Ovary (tissue), 9 donors: ENCODE results near the gene POLA1. TPM values are rescaled to one million over a fixed set of nuclear protein-coding genes. Genes with fewer than 3 reads are reported as not detected.

ENCODE experiments used
- DNase-seq, 5 donors: peaks; one replicate each; pipeline ENCODE4 v3.0.0-alpha.2; 2019 to 2020
- H3K27ac ChIP-seq, 2 donors: fragments of 200-600 bp; one replicate each; pipeline versions ENCODE4 v1.5.1 to v1.8.0; 2019 to 2022
- H3K27me3 ChIP-seq: fragments of 200-600 bp; one replicate; pipeline ENCODE4 v1.8.0; 2022
- H3K36me3 ChIP-seq: fragments of 200-600 bp; sonication (generic); one replicate; pipeline ENCODE4 v1.5.1; 2019
- H3K4me1 ChIP-seq: one replicate; pipeline ENCODE4 v1.8.1; 2013; ENCODE audit warnings: mild to moderate bottlenecking, moderate library complexity; ENCODE audit not compliant: insufficient read depth
- H3K4me3 ChIP-seq: fragments of 200-600 bp; sonication (generic); one replicate; pipeline ENCODE4 v1.5.1; 2017
- H3K9me3 ChIP-seq, 2 donors: fragments of 200-600 bp in 1 of 2; sonication (generic) in 1 of 2; one replicate each; pipeline versions ENCODE4 v1.5.1 to v1.8.1; 2013 to 2019; ENCODE audit warnings: mild to moderate bottlenecking in 1 of 2, moderate library complexity in 1 of 2
- EP300 ChIP-seq: sonication (generic); formaldehyde crosslinking; IDR thresholded peaks from one replicate; pipeline ENCODE4 v1.6.1; 2017; ENCODE audit warnings: antibody characterized with exemption
- POLR2A ChIP-seq: fragments of 450-650 bp; IDR thresholded peaks from one replicate; pipeline ENCODE4 v1.6.1; 2017; ENCODE audit warnings: antibody characterized with exemption, mild to moderate bottlenecking, moderate library complexity
- WGBS, 3 donors: extraction: QIAGEN DNeasy Blood & Tissue Kit in 1 of 3; methylation state at CpG; one replicate each; pipeline versions ENCODE4 v1.1.5 to v1.1.7; 2013 to 2017; 5-methylcytosine and 5-hydroxymethylcytosine counted together
- intact Hi-C, 4 donors: fragments of 100-400 bp; cut with DNase I; formaldehyde crosslinking; loops; one replicate each; pipeline versions ENCODE4 v1.11.0 to v1.15.1; 2022 to 2023
- polyA plus RNA-seq, 2 donors: library from polyadenylated mRNA; stranded (reverse); fragments of 200-250 nt in 1 of 2; fragments of 350-450 nt in 1 of 2; fragmentation: Illumina TruSeq in 1 of 2; extraction: RNeasy Lipid Tissue Mini Kit (QIAGEN cat#74804) in 1 of 2; gene quantifications; one replicate each; pipeline ENCODE4 v1.2.3, GENCODE V29; 2013 to 2014
- small RNA-seq: library from RNA; depleted of rRNA; stranded (forward); fragments of <200 nt; gene quantifications from one replicate; pipeline ENCODE3, GENCODE V24; 2016
- total RNA-seq, 7 donors: library from RNA; depleted of rRNA in 2 of 7; stranded (reverse); fragments of >200 nt in 2 of 7; fragmentation: NEBNext Ultra II Directional in 3 of 7; extraction: Animal tissue kit (Norgen Biotek cat#: 25700) in 3 of 7; gene quantifications; one replicate each; pipeline versions ENCODE4 v1.1.0 to v1.2.4, GENCODE V29; 2016 to 2023
- TF ChIP-seq, protein P1 (sequence below), 3 donors: fragments of 450-650 bp in 2 of 3; fragments of 200-600 bp in 1 of 3; IDR thresholded peaks; one replicate each; pipeline versions ENCODE4 v1.5.1 to v1.8.0; 2016 to 2022; ENCODE audit warnings: antibody characterized with exemption in 3 of 3, mild to moderate bottlenecking in 1 of 3
- donor health status: DM: no; HTN: no; CAD: no; lungs with moderate emphysema.
- donor health status: DM: no; HTN: no; CAD: no.
- donor health status: Bipolar disorder and iron deficiency.
- donor health status: DM: yes; HTN: yes; CAD: no.
- donor health status: DM: no; HTN: no; CAD: no.
- donor health status: DM: yes; HTN: yes; CAD: no.

Gene POLA1
- total and polyA plus RNA-seq, 9 donors, result 5.9 to 20.2 (median 14.1) TPM

GRCh38 chrX:25043192-25043591, 349.5 kb downstream of the POLA1 start:
- intact Hi-C loops, result no loop called here
- WGBS, 3 donors, result 51 to 67% (median 64%) methylated on average over 1 of the region's 1 CpG
- H3K4me1 ChIP-seq, result no peaks in the 10 kb centered on the region
- H3K36me3 ChIP-seq, result no peaks in the 10 kb centered on the region
- no peaks in the 10 kb centered on the region for H3K9me3 ChIP-seq
- DNase-seq, result no peak
- no peak overlapping the region for H3K4me3 ChIP-seq
- H3K27me3 ChIP-seq, result no peaks in the 10 kb centered on the region
- H3K27ac ChIP-seq, result no peak overlapping the region
- TF ChIP-seq EP300, result no peak
- TF ChIP-seq, protein P1, sequence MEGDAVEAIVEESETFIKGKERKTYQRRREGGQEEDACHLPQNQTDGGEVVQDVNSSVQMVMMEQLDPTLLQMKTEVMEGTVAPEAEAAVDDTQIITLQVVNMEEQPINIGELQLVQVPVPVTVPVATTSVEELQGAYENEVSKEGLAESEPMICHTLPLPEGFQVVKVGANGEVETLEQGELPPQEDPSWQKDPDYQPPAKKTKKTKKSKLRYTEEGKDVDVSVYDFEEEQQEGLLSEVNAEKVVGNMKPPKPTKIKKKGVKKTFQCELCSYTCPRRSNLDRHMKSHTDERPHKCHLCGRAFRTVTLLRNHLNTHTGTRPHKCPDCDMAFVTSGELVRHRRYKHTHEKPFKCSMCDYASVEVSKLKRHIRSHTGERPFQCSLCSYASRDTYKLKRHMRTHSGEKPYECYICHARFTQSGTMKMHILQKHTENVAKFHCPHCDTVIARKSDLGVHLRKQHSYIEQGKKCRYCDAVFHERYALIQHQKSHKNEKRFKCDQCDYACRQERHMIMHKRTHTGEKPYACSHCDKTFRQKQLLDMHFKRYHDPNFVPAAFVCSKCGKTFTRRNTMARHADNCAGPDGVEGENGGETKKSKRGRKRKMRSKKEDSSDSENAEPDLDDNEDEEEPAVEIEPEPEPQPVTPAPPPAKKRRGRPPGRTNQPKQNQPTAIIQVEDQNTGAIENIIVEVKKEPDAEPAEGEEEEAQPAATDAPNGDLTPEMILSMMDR (IDR thresholded peaks at IDR 0.05), result no peak
- no peak for TF ChIP-seq POLR2A

Small RNA genes lying within 50 kb of the gene (small RNA-seq; reads per million reads assigned to genes)
- gene SCARNA23, result not detected

Other genes starting within 250 kb of the POLA1 start
- gene PDK3, start 228.6 kb upstream of the POLA1 start, total RNA-seq, result 10 to 100 TPM; 13.8 to 30.9 (median 20.7) TPM
- 10 to 100 TPM in 1 of 2 donors, 1 to 10 TPM in 1; 3.1 to 20.2 TPM for gene PDK3, start 228.6 kb upstream of the POLA1 start, polyA plus RNA-seq
- gene PCYT1B, start 46.6 kb upstream of the POLA1 start, total RNA-seq, result 1 to 10 TPM; 1.3 to 4.1 (median 2.4) TPM
- 1 to 10 TPM; 2.0 to 4.8 TPM for gene PCYT1B, start 46.6 kb upstream of the POLA1 start, polyA plus RNA-seq